HepG2 (cell line): Measurements from ENCODE around the gene TTC17. TPM values are rescaled to one million over a fixed set of nuclear protein-coding genes. Genes with fewer than 3 reads are reported as not detected.

Source experiments
- E2F2 ChIP-seq: sonication (generic); formaldehyde crosslinking; IDR thresholded peaks from 2 replicates; pipeline ENCODE4 v1.4.0; 2020; ENCODE audit warnings: missing genetic modification reagents, borderline replicate concordance
- HMGA1 ChIP-seq: sonication (generic); formaldehyde crosslinking; conservative IDR thresholded peaks from 2 replicates; pipeline ENCODE4 v1.4.0; 2020; ENCODE audit warnings: missing genetic modification reagents
- MTF2 ChIP-seq: sonication (generic); formaldehyde crosslinking; IDR thresholded peaks from 2 replicates; pipeline ENCODE4 v1.5.0; 2020; ENCODE audit warnings: missing genetic modification reagents, borderline replicate concordance
- PPARG ChIP-seq: conservative IDR thresholded peaks from 2 replicates; pipeline ENCODE4 v1.6.1; 2016; ENCODE audit warnings: missing biosample characterization, missing genetic modification reagents
- STAT6 ChIP-seq: sonication (generic); formaldehyde crosslinking; IDR thresholded peaks from 2 replicates; pipeline ENCODE4 v1.4.0; 2020; ENCODE audit warnings: missing genetic modification reagents, mild to moderate bottlenecking, borderline replicate concordance
- TFE3 ChIP-seq: IDR thresholded peaks from 2 replicates; pipeline ENCODE4 v1.6.1; 2016
- TP53 ChIP-seq: sonication (generic); formaldehyde crosslinking; conservative IDR thresholded peaks from 2 replicates; pipeline ENCODE4 v1.4.0; 2020; ENCODE audit warnings: missing genetic modification reagents
- ZNF224 ChIP-seq: sonication (generic); formaldehyde crosslinking; IDR thresholded peaks from 2 replicates; pipeline ENCODE4 v1.5.0; 2020; ENCODE audit warnings: mild to moderate bottlenecking, missing genetic modification reagents
- ZNF550 ChIP-seq: sonication (generic); formaldehyde crosslinking; IDR thresholded peaks from 2 replicates; pipeline ENCODE4 v1.4.0; 2020; ENCODE audit warnings: mild to moderate bottlenecking, missing genetic modification reagents, borderline replicate concordance
- ZNF567 ChIP-seq: sonication (generic); formaldehyde crosslinking; IDR thresholded peaks from 2 replicates; pipeline ENCODE4 v1.8.1; 2023; ENCODE audit warnings: mild to moderate bottlenecking, missing genetic modification reagents, borderline replicate concordance
- ZNF770 ChIP-seq: sonication (generic); formaldehyde crosslinking; IDR thresholded peaks from 2 replicates; pipeline ENCODE4 v1.5.0; 2020; ENCODE audit warnings: mild to moderate bottlenecking, missing genetic modification reagents
- ZNF891 ChIP-seq: sonication (generic); formaldehyde crosslinking; IDR thresholded peaks from 2 replicates; pipeline ENCODE4 v1.5.0; 2020; ENCODE audit warnings: mild to moderate bottlenecking, missing genetic modification reagents
- polyA plus RNA-seq, 8 experiments: library from polyadenylated mRNA; depleted of rRNA in 3 of 8; stranded (reverse) in 7 of 8; unstranded in 1 of 8; fragments of >200 nt; fragmentation: Illumina TruSeq in 4 of 8; extraction: Trizol in 4 of 8; gene quantifications; 2 replicates each; pipeline versions ENCODE4 v1.2.1 to v1.2.3, GENCODE V29; 2011 to 2016; ENCODE audit warnings: low read depth in 4 of 8, missing spikeins in 1 of 8, mixed read lengths in 1 of 8; ENCODE audit not compliant: insufficient read depth in 1 of 8
- total RNA-seq, 5 experiments: library from RNA; depleted of rRNA; stranded (reverse); fragments of >200 nt; fragmentation: Illumina TruSeq; extraction: Trizol; gene quantifications; 2 replicates each; pipeline ENCODE4 v1.2.3, GENCODE V29; 2016; ENCODE audit warnings: low read depth in 1 of 5
- TF ChIP-seq, protein P1 (sequence below): sonication (generic); formaldehyde crosslinking; IDR thresholded peaks from 2 replicates; pipeline ENCODE4 v1.8.1; 2023; ENCODE audit warnings: mild to moderate bottlenecking, missing genetic modification reagents
- TF ChIP-seq, protein P2 (sequence below): sonication (generic); formaldehyde crosslinking; conservative IDR thresholded peaks from 2 replicates; pipeline ENCODE4 v1.4.0; 2020; ENCODE audit warnings: missing genetic modification reagents
- TF ChIP-seq, protein P3 (sequence below): sonication (generic); formaldehyde crosslinking; conservative IDR thresholded peaks from 2 replicates; pipeline ENCODE4 v1.8.1; 2023; ENCODE audit warnings: missing genetic modification reagents
- TF ChIP-seq, protein P4 (sequence below): sonication (generic); formaldehyde crosslinking; IDR thresholded peaks from 2 replicates; pipeline ENCODE4 v1.4.0; 2020; ENCODE audit warnings: missing genetic modification reagents

Gene TTC17
- total and polyA plus RNA-seq, 2 of the 13 experiments (the other 11 are each of a cell fraction or from before 2014, with no cell fraction given): 55.9 to 99.7 TPM

GRCh38 chr11:43358279-43358800 lies 380 bp upstream of the TTC17 start (continued):
- TF ChIP-seq ZNF770 (CRISPR knock-in tag): 0 out of 2 replicates have a peak, but pooled peaks have one; percentile 1
- TF ChIP-seq STAT6 (CRISPR knock-in tag): 0 out of 2 replicates have a peak, but pooled peaks have one; percentile 24
- TF ChIP-seq, protein P1, sequence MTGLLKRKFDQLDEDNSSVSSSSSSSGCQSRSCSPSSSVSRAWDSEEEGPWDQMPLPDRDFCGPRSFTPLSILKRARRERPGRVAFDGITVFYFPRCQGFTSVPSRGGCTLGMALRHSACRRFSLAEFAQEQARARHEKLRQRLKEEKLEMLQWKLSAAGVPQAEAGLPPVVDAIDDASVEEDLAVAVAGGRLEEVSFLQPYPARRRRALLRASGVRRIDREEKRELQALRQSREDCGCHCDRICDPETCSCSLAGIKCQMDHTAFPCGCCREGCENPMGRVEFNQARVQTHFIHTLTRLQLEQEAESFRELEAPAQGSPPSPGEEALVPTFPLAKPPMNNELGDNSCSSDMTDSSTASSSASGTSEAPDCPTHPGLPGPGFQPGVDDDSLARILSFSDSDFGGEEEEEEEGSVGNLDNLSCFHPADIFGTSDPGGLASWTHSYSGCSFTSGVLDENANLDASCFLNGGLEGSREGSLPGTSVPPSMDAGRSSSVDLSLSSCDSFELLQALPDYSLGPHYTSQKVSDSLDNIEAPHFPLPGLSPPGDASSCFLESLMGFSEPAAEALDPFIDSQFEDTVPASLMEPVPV (CRISPR knock-in tag): no peak
- no peak for TF ChIP-seq HMGA1 (CRISPR knock-in tag)
- peak; percentile 23; the same call in 1 of the 2 replicates for TF ChIP-seq MTF2
- TF ChIP-seq, protein P2, sequence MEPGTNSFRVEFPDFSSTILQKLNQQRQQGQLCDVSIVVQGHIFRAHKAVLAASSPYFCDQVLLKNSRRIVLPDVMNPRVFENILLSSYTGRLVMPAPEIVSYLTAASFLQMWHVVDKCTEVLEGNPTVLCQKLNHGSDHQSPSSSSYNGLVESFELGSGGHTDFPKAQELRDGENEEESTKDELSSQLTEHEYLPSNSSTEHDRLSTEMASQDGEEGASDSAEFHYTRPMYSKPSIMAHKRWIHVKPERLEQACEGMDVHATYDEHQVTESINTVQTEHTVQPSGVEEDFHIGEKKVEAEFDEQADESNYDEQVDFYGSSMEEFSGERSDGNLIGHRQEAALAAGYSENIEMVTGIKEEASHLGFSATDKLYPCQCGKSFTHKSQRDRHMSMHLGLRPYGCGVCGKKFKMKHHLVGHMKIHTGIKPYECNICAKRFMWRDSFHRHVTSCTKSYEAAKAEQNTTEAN (CRISPR knock-in tag): no peak
- TF ChIP-seq ZNF550 (CRISPR knock-in tag): no peak
- TF ChIP-seq, protein P3, sequence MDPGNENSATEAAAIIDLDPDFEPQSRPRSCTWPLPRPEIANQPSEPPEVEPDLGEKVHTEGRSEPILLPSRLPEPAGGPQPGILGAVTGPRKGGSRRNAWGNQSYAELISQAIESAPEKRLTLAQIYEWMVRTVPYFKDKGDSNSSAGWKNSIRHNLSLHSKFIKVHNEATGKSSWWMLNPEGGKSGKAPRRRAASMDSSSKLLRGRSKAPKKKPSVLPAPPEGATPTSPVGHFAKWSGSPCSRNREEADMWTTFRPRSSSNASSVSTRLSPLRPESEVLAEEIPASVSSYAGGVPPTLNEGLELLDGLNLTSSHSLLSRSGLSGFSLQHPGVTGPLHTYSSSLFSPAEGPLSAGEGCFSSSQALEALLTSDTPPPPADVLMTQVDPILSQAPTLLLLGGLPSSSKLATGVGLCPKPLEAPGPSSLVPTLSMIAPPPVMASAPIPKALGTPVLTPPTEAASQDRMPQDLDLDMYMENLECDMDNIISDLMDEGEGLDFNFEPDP (CRISPR knock-in tag): 0 out of 2 replicates have a peak, but pooled peaks have one; percentile 20
- 0 out of 2 replicates have a peak, but pooled peaks have one; percentile 0 for TF ChIP-seq TFE3 (CRISPR knock-in tag)
- TF ChIP-seq, protein P4, sequence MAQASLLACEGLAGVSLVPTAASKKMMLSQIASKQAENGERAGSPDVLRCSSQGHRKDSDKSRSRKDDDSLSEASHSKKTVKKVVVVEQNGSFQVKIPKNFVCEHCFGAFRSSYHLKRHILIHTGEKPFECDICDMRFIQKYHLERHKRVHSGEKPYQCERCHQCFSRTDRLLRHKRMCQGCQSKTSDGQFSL (CRISPR knock-in tag): no peak
- TF ChIP-seq ZNF891: no peak
- TF ChIP-seq ZNF567: no peak
- TF ChIP-seq PPARG (CRISPR knock-in tag): 0 out of 2 replicates have a peak, but pooled peaks have one; percentile 21
- TF ChIP-seq TP53 (CRISPR knock-in tag): no peak
- no peak for TF ChIP-seq E2F2 (CRISPR knock-in tag)
- TF ChIP-seq ZNF224: no peak
